Fibroblast of lung (primary cell): ENCODE measurements around the gene CCNA2.

Experiments
- CTCF ChIP-seq, 2 donors: IDR thresholded peaks in 1 of 2; conservative IDR thresholded peaks in 1 of 2; 1 replicate in 1 of 2; 2 replicates in 1 of 2; pipeline ENCODE4 v1.5.1; 2011 to 2012; ENCODE audit warnings: low read length in 2 of 2, control low read depth in 1 of 2, inconsistent platforms in 1 of 2, low read depth in 1 of 2, mild to moderate bottlenecking in 1 of 2
- EZH2 ChIP-seq: IDR thresholded peaks from 2 replicates; pipeline ENCODE4 v1.5.1; 2012; ENCODE audit warnings: low read length, control low read depth, mild to moderate bottlenecking; ENCODE audit errors: missing control alignments

DNA sequence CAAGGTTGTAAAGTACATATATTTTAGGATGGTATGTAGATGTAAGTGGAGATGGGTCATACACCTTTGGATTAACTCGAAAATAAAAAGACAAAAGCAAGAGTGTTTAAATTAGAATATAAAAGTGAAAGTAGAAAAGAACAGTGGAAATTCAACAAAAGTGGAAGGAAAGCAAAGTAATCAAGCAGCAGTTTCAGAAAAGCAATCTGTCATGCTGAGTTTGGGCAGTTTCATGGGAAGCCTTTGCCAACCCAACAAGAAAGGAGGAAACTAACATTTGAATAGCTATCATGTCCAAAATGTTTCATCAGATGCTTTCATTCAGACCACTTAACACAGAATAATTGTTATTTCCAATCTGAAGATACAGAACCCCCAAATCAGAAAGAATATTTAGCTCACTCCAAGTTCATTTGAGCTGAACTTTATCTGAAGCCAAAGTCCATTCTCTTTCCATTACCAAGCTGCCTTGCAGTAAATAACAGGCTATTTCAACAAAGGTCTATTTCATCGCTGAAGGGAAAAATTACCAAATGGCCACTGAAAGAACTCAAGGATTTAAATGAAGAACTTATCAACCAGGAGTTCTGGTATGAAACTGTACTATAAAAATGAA is 24.4 kb downstream of the CCNA2 start:
- TF ChIP-seq CTCF (conservative IDR thresholded peaks at IDR 0.05 in 1 of 2, IDR thresholded peaks at IDR 0.05 in 1 of 2; ENCODE audit: low read depth in 1 of 2, low read length in 2 of 2) = no peak
- TF ChIP-seq EZH2 = no peak
